H1 (cell line): ENCODE data around the gene VPS72. TPM values are rescaled to one million over a fixed set of nuclear protein-coding genes. Genes with fewer than 3 reads are reported as not detected.

Experiments used
- CTCF ChIA-PET: fragments of 300-600 bp; sonication (Branson Sonifier 250); formaldehyde crosslinking; loops from one replicate; lab custom pipeline; 2021; ENCODE audit not compliant: partially characterized antibody; lab: Charles Lee
- POLR2A ChIA-PET: fragments of 300-600 bp; sonication (Branson Sonifier 250); formaldehyde crosslinking; loops from one replicate; lab custom pipeline; 2021; ENCODE audit warnings: inconsistent platforms; ENCODE audit not compliant: partially characterized antibody; lab: Charles Lee
- DNase-seq, 2 experiments: peaks; one replicate each; pipeline versions ENCODE4 v3.0.0 to v3.0.0-alpha.2; 2010 to 2022; ENCODE audit warnings: low spot score in 2 of 2, low read depth in 1 of 2, mixed read lengths in 1 of 2
- FAIRE-seq: peaks from 2 replicates; lab custom pipeline; 2011; peaks lifted over from hg19 to GRCh38; lab: Jason Lieb, UNC
- H2AFZ ChIP-seq: 2 replicates; pipeline ENCODE4 v1.8.1; 2012; ENCODE audit warnings: low read length, inconsistent platforms
- H2AK5ac ChIP-seq: 2 replicates; pipeline ENCODE4 v1.6.1; 2013; ENCODE audit warnings: low read depth, low read length
- H2BK120ac ChIP-seq: replicated peaks from 2 replicates; pipeline ENCODE3; 2013; ENCODE audit warnings: low read depth, low read length, inconsistent platforms
- H2BK12ac ChIP-seq: 2 replicates; pipeline ENCODE4 v1.6.1; 2013; ENCODE audit warnings: low read depth, low read length
- H2BK15ac ChIP-seq: 2 replicates; pipeline ENCODE4 v1.6.1; 2013; ENCODE audit warnings: low read length
- H2BK20ac ChIP-seq: 2 replicates; pipeline ENCODE4 v1.6.1; 2013; ENCODE audit warnings: low read length
- H2BK5ac ChIP-seq: 2 replicates; pipeline ENCODE4 v1.6.1; 2013; ENCODE audit warnings: low read depth, low read length
- H3K14ac ChIP-seq: 2 replicates; pipeline ENCODE4 v1.6.1; 2013; ENCODE audit warnings: inconsistent platforms; ENCODE audit not compliant: insufficient read length
- H3K18ac ChIP-seq: 2 replicates; pipeline ENCODE4 v1.6.1; 2013; ENCODE audit warnings: low read length; ENCODE audit errors: extremely low read depth
- H3K23ac ChIP-seq: 2 replicates; pipeline ENCODE4 v1.6.1; 2013; ENCODE audit warnings: inconsistent platforms; ENCODE audit not compliant: insufficient read length
- H3K23me2 ChIP-seq: 2 replicates; pipeline ENCODE4 v1.6.1; 2013; ENCODE audit warnings: low read depth, low read length
- H3K27ac ChIP-seq: 2 replicates; pipeline ENCODE4 v1.6.1; 2011; ENCODE audit warnings: low read depth, low read length, inconsistent platforms
- H3K27me3 ChIP-seq, 4 experiments: replicated peaks in 1 of 4; 1 replicate in 1 of 4; 2 replicates in 3 of 4; pipeline versions ENCODE4 v1.6.1 to v1.8.1; 2011 to 2013; ENCODE audit warnings: low read length in 3 of 4, mild to moderate bottlenecking in 3 of 4, inconsistent platforms in 2 of 4, mixed read lengths in 2 of 4, moderate library complexity in 1 of 4; ENCODE audit not compliant: control insufficient read depth in 3 of 4, insufficient read depth in 3 of 4; ENCODE audit errors: extremely low read depth in 1 of 4
- H3K36me3 ChIP-seq, 4 experiments: 2 replicates each; pipeline versions ENCODE4 v1.6.1 to v1.8.1; 2011 to 2013; ENCODE audit warnings: mild to moderate bottlenecking in 4 of 4, low read length in 3 of 4, moderate library complexity in 2 of 4, control low read depth in 1 of 4, inconsistent platforms in 1 of 4; ENCODE audit not compliant: insufficient read depth in 4 of 4, control insufficient read depth in 2 of 4
- H3K4ac ChIP-seq: replicated peaks from 2 replicates; pipeline ENCODE3; 2013; ENCODE audit warnings: low read length, low read depth, mixed read lengths, inconsistent platforms; ENCODE audit not compliant: insufficient read length
- H3K4me1 ChIP-seq, 4 experiments: replicated peaks in 1 of 4; 1 replicate in 1 of 4; 2 replicates in 3 of 4; pipeline versions ENCODE4 v1.6.1 to v1.8.1; 2011 to 2013; ENCODE audit warnings: low read length in 3 of 4, inconsistent platforms in 2 of 4, mixed read lengths in 1 of 4; ENCODE audit not compliant: insufficient read depth in 4 of 4, control insufficient read depth in 3 of 4
- H3K4me2 ChIP-seq, 2 experiments: 2 replicates each; pipeline versions ENCODE4 v1.6.1 to v1.8.1; 2011 to 2013; ENCODE audit warnings: low read depth in 2 of 2, low read length in 2 of 2, control low read depth in 1 of 2, inconsistent platforms in 1 of 2, mild to moderate bottlenecking in 1 of 2; ENCODE audit not compliant: insufficient read depth in 1 of 2
- H3K4me3 ChIP-seq, 4 experiments: fragments of 200-600, 300-600 bp in 1 of 4; sonication (generic), shearing (Covaris generic), sonication (Bioruptor Twin) in 1 of 4; 2 replicates each; pipeline versions ENCODE4 v1.5.1 to v1.8.1; 2011 to 2016; ENCODE audit warnings: low read length in 4 of 4, low read depth in 3 of 4, control low read depth in 2 of 4, inconsistent platforms in 2 of 4, mild to moderate bottlenecking in 2 of 4, mixed read lengths in 1 of 4, moderate library complexity in 1 of 4; ENCODE audit not compliant: insufficient read depth in 2 of 4; ENCODE audit errors: extremely low read depth in 1 of 4
- H3K56ac ChIP-seq: replicated peaks from 2 replicates; pipeline ENCODE3; 2013; ENCODE audit warnings: low read depth, mild to moderate bottlenecking, mixed read lengths, low read length, inconsistent platforms; ENCODE audit not compliant: insufficient read length
- H3K79me1 ChIP-seq: 2 replicates; pipeline ENCODE4 v1.6.1; 2013; ENCODE audit warnings: low read depth, low read length, control low read depth
- H3K79me2 ChIP-seq, 2 experiments: 2 replicates each; pipeline versions ENCODE4 v1.6.1 to v1.8.1; 2012 to 2013; ENCODE audit warnings: low read length in 2 of 2, mild to moderate bottlenecking in 2 of 2, inconsistent platforms in 1 of 2; ENCODE audit not compliant: insufficient read depth in 2 of 2, control insufficient read depth in 1 of 2
- H3K9ac ChIP-seq, 4 experiments: replicated peaks in 1 of 4; 1 replicate in 1 of 4; 2 replicates in 3 of 4; pipeline versions ENCODE4 v1.6.1 to v1.8.1; 2011 to 2013; ENCODE audit warnings: low read depth in 3 of 4, low read length in 3 of 4, control low read depth in 2 of 4, mild to moderate bottlenecking in 2 of 4, moderate library complexity in 2 of 4, inconsistent platforms in 1 of 4; ENCODE audit errors: extremely low read depth in 1 of 4
- H3K9me3 ChIP-seq, 2 experiments: 2 replicates each; pipeline versions ENCODE4 v1.6.1 to v1.8.1; 2012 to 2013; ENCODE audit warnings: mild to moderate bottlenecking in 2 of 2, moderate library complexity in 2 of 2, control low read depth in 1 of 2, inconsistent platforms in 1 of 2, low read depth in 1 of 2, low read length in 1 of 2, mixed read lengths in 1 of 2; ENCODE audit not compliant: insufficient read depth in 2 of 2
- H4K20me1 ChIP-seq, 2 experiments: replicated peaks in 1 of 2; 2 replicates each; pipeline versions ENCODE3 to v1.8.1; 2011 to 2013; ENCODE audit warnings: inconsistent platforms in 2 of 2, low read length in 2 of 2, mild to moderate bottlenecking in 1 of 2; ENCODE audit not compliant: insufficient read depth in 2 of 2, control insufficient read depth in 1 of 2
- H4K5ac ChIP-seq: 2 replicates; pipeline ENCODE4 v1.6.1; 2013; ENCODE audit warnings: low read length, low read depth, mixed read lengths, inconsistent platforms; ENCODE audit not compliant: insufficient read length
- H4K8ac ChIP-seq: 2 replicates; pipeline ENCODE4 v1.8.0; 2013; ENCODE audit warnings: mild to moderate bottlenecking, moderate library complexity, low read length, inconsistent platforms; ENCODE audit not compliant: insufficient read depth; ENCODE audit errors: extremely low read depth
- H4K91ac ChIP-seq: replicated peaks from 2 replicates; pipeline ENCODE3; 2013; ENCODE audit warnings: low read length, mixed read lengths, inconsistent platforms; ENCODE audit not compliant: insufficient read length
- ZNF274 ChIP-seq: IDR thresholded peaks from 2 replicates; pipeline ENCODE4 v1.7.0; 2012; ENCODE audit warnings: low read length, borderline replicate concordance; ENCODE audit errors: extremely low read depth
- WGBS, 2 experiments: shearing (Covaris generic) in 1 of 2; methylation state at CpG; one replicate each; pipeline versions ENCODE4 v1.1.6 to v1.1.7; 2013 to 2015; ENCODE audit warnings: low lambda C conversion rate in 2 of 2, mixed read lengths in 2 of 2, inconsistent platforms in 1 of 2, low coverage in 1 of 2, missing lambda C conversion rate in 1 of 2; ENCODE audit not compliant: insufficient replicate concordance in 2 of 2, insufficient coverage in 1 of 2, insufficient read length in 1 of 2; ENCODE audit errors: extremely low coverage in 1 of 2, missing lambda C conversion rate in 1 of 2; 5-methylcytosine and 5-hydroxymethylcytosine counted together
- polyA plus RNA-seq, 7 experiments: library from polyadenylated mRNA; depleted of rRNA in 3 of 7; stranded (reverse) in 5 of 7; unstranded in 2 of 7; fragments of >200 nt in 5 of 7; fragments of 200-250 nt in 2 of 7; gene quantifications; 1 replicate in 5 of 7; 2 replicates in 1 of 7; 4 replicates in 1 of 7; pipeline versions ENCODE4 v1.2.1 to v1.2.3, GENCODE V29; 2011 to 2013; ENCODE audit warnings: missing spikeins in 2 of 7, mixed read lengths in 2 of 7
- total RNA-seq: library from RNA; stranded (reverse); fragmentation: NEBNext Ultra II Directional; extraction: Animal tissue kit (Norgen Biotek cat#: 25700); gene quantifications from 2 replicates; pipeline ENCODE4 v1.2.1, GENCODE V29; 2021

Gene VPS72
- total and polyA plus RNA-seq, 2 of the 8 experiments (the other 6 are each of a cell fraction or from before 2014, with no cell fraction given): 86.6 to 121 TPM

- H3K4ac ChIP-seq: no peak overlapping the region
- no peak overlapping the region for H3K27ac ChIP-seq
- 0 out of 2 replicates have a peak overlapping the region, but pooled peaks have one; percentile 40 for H4K8ac ChIP-seq
- H2BK12ac ChIP-seq: no peak overlapping the region
- no peak for FAIRE-seq
- CTCF ChIA-PET: interaction anchor here (0.8 to 3.1 kb wide), 17 partner anchors 10 to 428 kb away, joined by 3 to 16 read pairs (median 4); partner anchors contain the start of genes TNFAIP8L2 and VPS72
- no peak overlapping the region for H2BK20ac ChIP-seq
- no peak overlapping the region for H3K4me2 ChIP-seq
- no peaks in the 10 kb centered on the region for H3K9me3 ChIP-seq
- H3K36me3 ChIP-seq: peaks cover 12 to 54% (median 34%) of the 10 kb centered on the region in 4 experiments
- no peak overlapping the region for H2BK120ac ChIP-seq
- H3K9ac ChIP-seq: no peak overlapping the region
- no peak overlapping the region for H3K14ac ChIP-seq
- no peak overlapping the region for H4K5ac ChIP-seq
- H2AFZ ChIP-seq: no peak overlapping the region
- H3K23ac ChIP-seq: no peak overlapping the region
- POLR2A ChIA-PET: interaction anchor here (0.6 to 2.9 kb wide), 5 partner anchors 10 to 214 kb away, joined by 3 to 13 read pairs (median 8); partner anchors contain the start of genes SCNM1 and VPS72
- H3K18ac ChIP-seq: no peak overlapping the region
- no peaks in the 10 kb centered on the region for H3K4me1 ChIP-seq
- H2AK5ac ChIP-seq: no peak overlapping the region
- 94% methylated on average over 17 of the region's 17 CpGs; no CpG with 5 or more reads in 1 of the 2 experiments for WGBS, 2 experiments
- H3K79me2 ChIP-seq: no peaks in the 10 kb centered on the region
- no peak overlapping the region for H3K4me3 ChIP-seq
- H4K20me1 ChIP-seq: no peaks in the 10 kb centered on the region
- H3K79me1 ChIP-seq: no peaks in the 10 kb centered on the region
- no peak overlapping the region for H3K56ac ChIP-seq
- no peak for DNase-seq
- H2BK5ac ChIP-seq: no peak overlapping the region
- H3K27me3 ChIP-seq: no peaks in the 10 kb centered on the region
- no peaks in the 10 kb centered on the region for H3K23me2 ChIP-seq
- no peak overlapping the region for H4K91ac ChIP-seq
- no peak overlapping the region for H2BK15ac ChIP-seq
- TF ChIP-seq ZNF274: no peak
Observed at GRCh38 chr1:151176514-151177045, 13.4 kb downstream of the VPS72 start.
